Neuron (in vitro differentiated cells): ENCODE measurements around the gene RPP25L.

Experiments used
- H2AFZ ChIP-seq: one replicate; pipeline ENCODE4 v1.6.1; 2013; ENCODE audit warnings: low read depth, mild to moderate bottlenecking, inconsistent platforms, low read length, moderate library complexity
- H3K27me3 ChIP-seq: one replicate; pipeline ENCODE4 v1.6.1; 2013; ENCODE audit warnings: low read length; ENCODE audit not compliant: insufficient read depth
- H3K36me3 ChIP-seq: one replicate; pipeline ENCODE4 v1.6.1; 2013; ENCODE audit warnings: low read length; ENCODE audit not compliant: insufficient read depth
- H3K4me1 ChIP-seq: one replicate; pipeline ENCODE4 v1.6.1; 2013; ENCODE audit warnings: low read length; ENCODE audit not compliant: insufficient read depth
- H3K4me3 ChIP-seq: 2 replicates; pipeline ENCODE4 v1.5.1; 2013; ENCODE audit warnings: mild to moderate bottlenecking, low read length, moderate library complexity
- H3K9me3 ChIP-seq: one replicate; pipeline ENCODE4 v1.6.1; 2013; ENCODE audit warnings: low read length

The RPP25L gene

GRCh38 chr9:34592895-34593601 is 18.8 kb downstream of the RPP25L start:
- H3K27me3 ChIP-seq: peaks cover 13% of the 10 kb centered on the region
- H3K9me3 ChIP-seq: no peaks in the 10 kb centered on the region
- H2AFZ ChIP-seq: no peak overlapping the region
- H3K4me3 ChIP-seq: peak overlapping the region; percentile 14
- H3K4me1 ChIP-seq: peaks cover 36% of the 10 kb centered on the region
- H3K36me3 ChIP-seq: no peaks in the 10 kb centered on the region

- Histone ChIP-seq H3K9me3 (no peaks in the 10 kb centered on the region), H2AFZ (no peak overlapping the region), H3K27me3 (peaks cover 13% of the 10 kb centered on the region), H3K4me1 (peaks cover 44% of the 10 kb centered on the region), H3K4me3 (no peak overlapping the region), H3K36me3 (peaks cover 1% of the 10 kb centered on the region)
Measured at GRCh38 chr9:34591917-34592866, 19.7 kb downstream of the RPP25L start.

- H3K36me3 ChIP-seq: peaks cover 4% of the 10 kb centered on the region
Measured at GRCh38 chr9:34591248-34591916, 20.5 kb downstream of the RPP25L start.

GRCh38 chr9:34590381-34591247 is 21.3 kb downstream of the RPP25L start:
- H2AFZ ChIP-seq: peak overlapping the region; percentile 71
- H3K4me3 ChIP-seq: peak overlapping the region; percentile 61
- peaks cover 59% of the 10 kb centered on the region for H3K4me1 ChIP-seq
- peaks cover 9% of the 10 kb centered on the region for H3K27me3 ChIP-seq
- H3K36me3 ChIP-seq: peaks cover 4% of the 10 kb centered on the region
- H3K9me3 ChIP-seq: no peaks in the 10 kb centered on the region

More at GRCh38 chr9:34591248-34591916, 20.5 kb downstream of the RPP25L start:
- Histone ChIP-seq H3K4me3 (no peak overlapping the region), H2AFZ (no peak overlapping the region), H3K27me3 (peaks cover 9% of the 10 kb centered on the region), H3K4me1 (peaks cover 51% of the 10 kb centered on the region), H3K9me3 (no peaks in the 10 kb centered on the region)

- peak within 1 kb of the TSS; percentile 61 for H3K4me3 ChIP-seq
- peaks cover 63% of the 10 kb centered on the region for H3K4me1 ChIP-seq
- peak within 1 kb of the TSS; percentile 71 for H2AFZ ChIP-seq
- H3K27me3 ChIP-seq: peaks cover 9% of the 10 kb centered on the region
- peaks cover 4% of the 10 kb centered on the region for H3K36me3 ChIP-seq
- no peaks in the 10 kb centered on the region for H3K9me3 ChIP-seq
Measured at GRCh38 chr9:34589636-34590380, 22.1 kb downstream of the RPP25L start, which contains the start of gene CNTFR. TSS of gene CNTFR (minus strand) at chr9:34589724. CDS start at chr9:34568981, 20,743 bp downstream.

- H3K9me3 ChIP-seq: no peaks in the 10 kb centered on the region
- H3K4me1 ChIP-seq: peaks cover 64% of the 10 kb centered on the region
- peaks cover 4% of the 10 kb centered on the region for H3K36me3 ChIP-seq
- H3K4me3 ChIP-seq: peak overlapping the region; percentile 61
- H3K27me3 ChIP-seq: peaks cover 9% of the 10 kb centered on the region
- no peak overlapping the region for H2AFZ ChIP-seq
Measured at GRCh38 chr9:34588671-34589635, 22.9 kb downstream of the RPP25L start.

GRCh38 chr9:34587271-34587670 is 24.6 kb downstream of the RPP25L start:
- Histone ChIP-seq H3K36me3 (peaks cover 4% of the 10 kb centered on the region), H3K9me3 (no peaks in the 10 kb centered on the region), H3K4me3 (peak overlapping the region; percentile 61), H3K4me1 (peaks cover 69% of the 10 kb centered on the region), H2AFZ (no peak overlapping the region), H3K27me3 (peaks cover 3% of the 10 kb centered on the region)

- Histone ChIP-seq H3K36me3 (peaks cover 4% of the 10 kb centered on the region), H2AFZ (no peak overlapping the region), H3K9me3 (no peaks in the 10 kb centered on the region), H3K27me3 (no peaks in the 10 kb centered on the region), H3K4me1 (peaks cover 75% of the 10 kb centered on the region), H3K4me3 (no peak overlapping the region)
Measured at GRCh38 chr9:34585946-34586669, 25.8 kb downstream of the RPP25L start.

- H3K27me3 ChIP-seq: no peaks in the 10 kb centered on the region
- no peak overlapping the region for H2AFZ ChIP-seq
- no peak overlapping the region for H3K4me3 ChIP-seq
- no peaks in the 10 kb centered on the region for H3K9me3 ChIP-seq
- peaks cover 76% of the 10 kb centered on the region for H3K4me1 ChIP-seq
- H3K36me3 ChIP-seq: peaks cover 4% of the 10 kb centered on the region
Measured at GRCh38 chr9:34584970-34585369, 26.9 kb downstream of the RPP25L start.

- H3K36me3 ChIP-seq: peaks cover 4% of the 10 kb centered on the region
- no peaks in the 10 kb centered on the region for H3K27me3 ChIP-seq
- H3K4me3 ChIP-seq: no peak overlapping the region
- no peak overlapping the region for H2AFZ ChIP-seq
- no peaks in the 10 kb centered on the region for H3K9me3 ChIP-seq
- H3K4me1 ChIP-seq: peaks cover 85% of the 10 kb centered on the region
Measured at GRCh38 chr9:34582787-34583186, 29.1 kb downstream of the RPP25L start.
